ENCODE measurements around the gene SHOX. TPM values are rescaled to one million over a fixed set of nuclear protein-coding genes. Genes with fewer than 3 reads are reported as not detected.
A peak's percentile ranks its signal among the peaks of the same experiment; 100 is the strongest.

SHOX gene
- total RNA-seq, 2 donors from 2014 or later = not detected

DNA sequence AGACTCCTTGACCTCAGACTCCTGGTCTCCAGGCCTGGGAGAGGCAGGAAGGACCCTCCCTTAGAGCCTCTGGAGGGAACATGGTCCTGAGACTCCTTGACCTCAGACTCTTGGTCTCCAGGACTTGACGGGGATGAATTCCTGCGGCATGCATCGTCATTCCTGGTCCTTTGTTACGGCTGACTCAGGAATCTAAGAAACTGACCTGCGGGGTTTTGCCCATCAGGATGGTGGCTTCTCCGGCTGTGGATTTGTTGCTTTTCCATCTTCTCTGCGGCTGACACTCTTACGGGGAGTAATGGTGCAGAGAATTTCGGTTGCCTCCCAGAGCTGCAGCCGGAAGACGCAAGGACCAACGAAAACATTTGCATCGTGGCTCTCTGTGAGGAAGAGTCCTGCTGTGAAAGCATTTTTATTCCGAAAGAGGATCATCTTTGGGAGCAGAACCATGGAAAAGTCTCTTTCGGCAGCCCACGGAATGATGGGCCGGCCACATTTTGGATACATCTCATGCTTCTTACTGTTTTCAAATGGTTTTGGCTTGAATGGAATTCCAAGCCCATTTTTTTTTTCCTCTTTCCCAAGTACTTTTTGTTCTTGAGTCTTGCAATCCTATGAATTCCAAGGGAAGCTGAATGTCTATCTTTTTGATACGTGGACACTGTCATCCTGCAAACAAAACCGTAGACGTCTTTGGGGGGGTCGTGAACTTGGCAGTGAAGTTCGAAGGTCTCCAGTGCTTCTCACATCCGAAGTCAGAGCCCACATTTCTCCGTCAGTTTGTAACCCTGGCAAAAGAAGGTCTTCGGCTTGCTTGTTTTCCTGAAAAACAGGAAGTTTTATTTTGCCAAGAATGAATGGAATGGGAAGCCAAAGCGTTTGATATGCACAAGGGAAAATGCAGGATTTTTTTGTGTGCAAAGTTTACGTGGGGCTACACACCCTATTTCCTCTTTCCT is 36.5 kb downstream of the SHOX start:
- Histone ChIP-seq H3K36me3 (ENCODE audit: control insufficient read depth, insufficient read depth, low read length) (no peaks in the 10 kb centered on the region), H3K9ac (ENCODE audit: extremely low read depth, low read length, poor library complexity, severe bottlenecking) (no peak overlapping the region), H3K9me3 (ENCODE audit: control insufficient read depth, low read length) (no peaks in the 10 kb centered on the region), H3K4me1 (ENCODE audit: control insufficient read depth, insufficient read depth, low read length) (no peaks in the 10 kb centered on the region), H3K27me3 (ENCODE audit: control insufficient read depth, insufficient read depth, low read length, poor library complexity, severe bottlenecking) (no peaks in the 10 kb centered on the region), H3K27ac (ENCODE audit: low read depth, low read length) (no peak overlapping the region), H3K4me3 (ENCODE audit: low read length) (no peak overlapping the region)
- no peak overlapping the region for H3K27ac Mint-ChIP-seq
- TF ChIP-seq, protein P1, sequence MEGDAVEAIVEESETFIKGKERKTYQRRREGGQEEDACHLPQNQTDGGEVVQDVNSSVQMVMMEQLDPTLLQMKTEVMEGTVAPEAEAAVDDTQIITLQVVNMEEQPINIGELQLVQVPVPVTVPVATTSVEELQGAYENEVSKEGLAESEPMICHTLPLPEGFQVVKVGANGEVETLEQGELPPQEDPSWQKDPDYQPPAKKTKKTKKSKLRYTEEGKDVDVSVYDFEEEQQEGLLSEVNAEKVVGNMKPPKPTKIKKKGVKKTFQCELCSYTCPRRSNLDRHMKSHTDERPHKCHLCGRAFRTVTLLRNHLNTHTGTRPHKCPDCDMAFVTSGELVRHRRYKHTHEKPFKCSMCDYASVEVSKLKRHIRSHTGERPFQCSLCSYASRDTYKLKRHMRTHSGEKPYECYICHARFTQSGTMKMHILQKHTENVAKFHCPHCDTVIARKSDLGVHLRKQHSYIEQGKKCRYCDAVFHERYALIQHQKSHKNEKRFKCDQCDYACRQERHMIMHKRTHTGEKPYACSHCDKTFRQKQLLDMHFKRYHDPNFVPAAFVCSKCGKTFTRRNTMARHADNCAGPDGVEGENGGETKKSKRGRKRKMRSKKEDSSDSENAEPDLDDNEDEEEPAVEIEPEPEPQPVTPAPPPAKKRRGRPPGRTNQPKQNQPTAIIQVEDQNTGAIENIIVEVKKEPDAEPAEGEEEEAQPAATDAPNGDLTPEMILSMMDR (conservative IDR thresholded peaks at IDR 0.05) = no peak
- no peaks in the 10 kb centered on the region for H3K4me1 Mint-ChIP-seq
- DNase-seq = peak; percentile 61
- peaks cover 15% of the 10 kb centered on the region for H3K27me3 Mint-ChIP-seq (ENCODE audit: insufficient read depth)
- 46 to 64% methylated on average over 24 to 26 of the region's 27 CpGs for WGBS, 2 experiments (ENCODE audit: insufficient coverage in 1 of 2, insufficient read length in 1 of 2)
- peaks cover 4% of the 10 kb centered on the region for H3K9me3 Mint-ChIP-seq
- no peak overlapping the region for H3K4me3 Mint-ChIP-seq
- no peaks in the 10 kb centered on the region for H3K36me3 Mint-ChIP-seq (ENCODE audit: low read depth)

DNA sequence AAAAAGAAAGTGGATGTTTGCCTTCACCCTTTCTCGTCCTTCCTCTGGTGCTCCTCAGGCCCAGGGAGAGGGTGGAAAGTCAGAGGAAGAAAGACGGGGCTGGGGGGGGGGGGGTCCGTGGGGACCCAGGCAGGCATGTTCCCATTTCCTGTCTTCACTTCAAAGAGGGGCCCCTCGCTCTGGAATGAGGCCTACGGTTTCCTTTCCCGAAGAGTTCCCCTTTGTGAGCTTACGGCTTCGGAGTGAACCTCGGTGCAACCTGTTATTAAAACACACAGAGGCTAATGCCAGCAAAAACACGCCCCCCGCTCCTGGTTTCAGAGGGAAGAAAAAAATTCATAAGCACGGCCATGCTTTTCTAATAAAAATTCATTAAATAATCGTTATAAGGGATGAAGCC is 40.1 kb downstream of the SHOX start:
- H3K27me3 ChIP-seq (ENCODE audit: control insufficient read depth, insufficient read depth, low read length, poor library complexity, severe bottlenecking) = no peaks in the 10 kb centered on the region
- H3K9me3 ChIP-seq (ENCODE audit: control insufficient read depth, low read length) = no peaks in the 10 kb centered on the region
- no peak overlapping the region for H3K9ac ChIP-seq (ENCODE audit: extremely low read depth, low read length, poor library complexity, severe bottlenecking)
- H3K4me3 Mint-ChIP-seq = no peak overlapping the region
- no peaks in the 10 kb centered on the region for H3K4me1 ChIP-seq (ENCODE audit: control insufficient read depth, insufficient read depth, low read length)
- H3K27ac ChIP-seq (ENCODE audit: low read depth, low read length) = no peak overlapping the region
- no peaks in the 10 kb centered on the region for H3K36me3 Mint-ChIP-seq (ENCODE audit: low read depth)
- H3K9me3 Mint-ChIP-seq = peaks cover 4% of the 10 kb centered on the region
- no peaks in the 10 kb centered on the region for H3K36me3 ChIP-seq (ENCODE audit: control insufficient read depth, insufficient read depth, low read length)
- 65 to 100% methylated on average over 1 to 11 of the region's 13 CpGs for WGBS, 2 experiments (ENCODE audit: insufficient coverage in 1 of 2, insufficient read length in 1 of 2)
- H3K4me1 Mint-ChIP-seq = peaks cover 1% of the 10 kb centered on the region
- H3K27me3 Mint-ChIP-seq (ENCODE audit: insufficient read depth) = peaks cover 13% of the 10 kb centered on the region
- H3K4me3 ChIP-seq (ENCODE audit: low read length) = no peak overlapping the region
- TF ChIP-seq, protein P1 (conservative IDR thresholded peaks at IDR 0.05) = no peak
- DNase-seq = peak; percentile 56
- H3K27ac Mint-ChIP-seq = no peak overlapping the region

DNA sequence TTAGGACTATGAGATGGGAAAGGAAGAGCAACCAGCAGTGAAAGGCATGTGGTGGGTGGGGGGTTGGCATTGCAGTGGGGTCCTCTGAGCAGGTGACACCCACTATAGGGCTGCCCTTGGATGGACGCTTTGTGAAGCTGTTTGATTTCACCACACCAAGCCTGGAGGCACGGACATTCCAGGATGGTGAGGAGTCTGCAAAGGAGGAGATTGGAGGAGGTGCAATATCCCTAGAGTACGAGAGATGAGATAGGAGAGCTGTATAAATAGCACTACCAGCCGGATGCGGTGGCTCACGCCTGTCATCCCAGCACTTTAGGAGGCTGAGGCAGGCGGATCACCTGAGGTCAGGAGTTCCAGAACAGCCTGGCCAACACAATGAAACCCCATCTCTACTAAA is 42.3 kb downstream of the SHOX start:
- H3K9ac ChIP-seq (ENCODE audit: extremely low read depth, low read length, poor library complexity, severe bottlenecking) = no peak overlapping the region
- peaks cover 7% of the 10 kb centered on the region for H3K27me3 Mint-ChIP-seq (ENCODE audit: insufficient read depth)
- TF ChIP-seq, protein P1 (conservative IDR thresholded peaks at IDR 0.05) = no peak
- peaks cover 7% of the 10 kb centered on the region for H3K4me1 Mint-ChIP-seq
- H3K27ac ChIP-seq (ENCODE audit: low read depth, low read length) = no peak overlapping the region
- no peaks in the 10 kb centered on the region for H3K27me3 ChIP-seq (ENCODE audit: control insufficient read depth, insufficient read depth, low read length, poor library complexity, severe bottlenecking)
- H3K9me3 Mint-ChIP-seq = peaks cover 4% of the 10 kb centered on the region
- DNase-seq = no peak
- H3K4me3 Mint-ChIP-seq = no peak overlapping the region
- no peaks in the 10 kb centered on the region for H3K36me3 Mint-ChIP-seq (ENCODE audit: low read depth)
- no peak overlapping the region for H3K4me3 ChIP-seq (ENCODE audit: low read length)
- H3K27ac Mint-ChIP-seq = no peak overlapping the region
- no peaks in the 10 kb centered on the region for H3K36me3 ChIP-seq (ENCODE audit: control insufficient read depth, insufficient read depth, low read length)
- no peaks in the 10 kb centered on the region for H3K9me3 ChIP-seq (ENCODE audit: control insufficient read depth, low read length)
- H3K4me1 ChIP-seq (ENCODE audit: control insufficient read depth, insufficient read depth, low read length) = no peaks in the 10 kb centered on the region
- 92 to 97% methylated on average over 7 of the region's 7 CpGs for WGBS, 2 experiments (ENCODE audit: insufficient coverage in 1 of 2, insufficient read length in 1 of 2)

Measured in endodermal cell (in vitro differentiated cells).